CD4-positive, CD25-positive, alpha-beta regulatory T cell (primary cell): ENCODE data around the gene YARS1. TPM values are rescaled to one million over a fixed set of nuclear protein-coding genes. Genes with fewer than 3 reads are reported as not detected.
A peak's percentile ranks its signal among the peaks of the same experiment; 100 is the strongest.

Experiments used
- ATAC-seq, 2 donors: fragments of 150-1000 bp; cut with Tn5 transposase; one replicate each; pipeline ENCODE4 v1.10.0; 2021; ENCODE audit warnings: low read depth in 2 of 2, moderate number of reproducible peaks in 2 of 2, moderate library complexity in 1 of 2
- DNase-seq, 3 donors: peaks; one replicate each; pipeline versions ENCODE4 v3.0.0 to v3.0.0-alpha.2; 2012 to 2022; ENCODE audit warnings: mixed read lengths in 1 of 3
- H3K27ac ChIP-seq: one replicate; pipeline ENCODE4 v1.7.0; 2013; ENCODE audit warnings: mild to moderate bottlenecking, low read length; ENCODE audit not compliant: insufficient read depth, poor library complexity, severe bottlenecking
- H3K27me3 ChIP-seq: one replicate; pipeline ENCODE4 v1.7.0; 2013; ENCODE audit warnings: low read length; ENCODE audit not compliant: control insufficient read depth, insufficient read depth
- H3K36me3 ChIP-seq: one replicate; pipeline ENCODE4 v1.7.0; 2013; ENCODE audit warnings: mild to moderate bottlenecking, low read length, moderate library complexity; ENCODE audit not compliant: control insufficient read depth, insufficient read depth
- H3K4me1 ChIP-seq: 2 replicates; pipeline ENCODE4 v1.7.0; 2013; ENCODE audit warnings: mild to moderate bottlenecking, low read length; ENCODE audit not compliant: insufficient read depth, control insufficient read depth, poor library complexity, severe bottlenecking
- H3K4me3 ChIP-seq: one replicate; pipeline ENCODE4 v1.7.0; 2013; ENCODE audit warnings: low read depth, mild to moderate bottlenecking, low read length, moderate library complexity
- H3K9me3 ChIP-seq, 2 experiments: 1 replicate in 1 of 2; 2 replicates in 1 of 2; pipeline ENCODE4 v1.7.0; 2013; ENCODE audit warnings: low read length in 2 of 2, mild to moderate bottlenecking in 1 of 2, moderate library complexity in 1 of 2; ENCODE audit not compliant: control insufficient read depth in 2 of 2
- H3K27ac Mint-ChIP-seq, 3 donors: one replicate each; pipeline ENCODE4 v1.8.0; 2020 to 2022; ENCODE audit warnings: mild to moderate bottlenecking in 3 of 3, mixed read lengths in 3 of 3, moderate library complexity in 2 of 3
- H3K27me3 Mint-ChIP-seq: one replicate; pipeline ENCODE4 v1.8.0; 2022; ENCODE audit warnings: mild to moderate bottlenecking, mixed read lengths
- H3K36me3 Mint-ChIP-seq: one replicate; pipeline ENCODE4 v1.8.0; 2020; ENCODE audit warnings: mixed read lengths
- H3K4me1 Mint-ChIP-seq, 4 donors: one replicate each; pipeline ENCODE4 v1.8.0; 2020 to 2022; ENCODE audit warnings: mixed read lengths in 4 of 4, mild to moderate bottlenecking in 1 of 4
- H3K4me3 Mint-ChIP-seq, 4 donors: one replicate each; pipeline ENCODE4 v1.8.0; 2020 to 2022; ENCODE audit warnings: mild to moderate bottlenecking in 4 of 4, mixed read lengths in 4 of 4, moderate library complexity in 3 of 4
- H3K9me3 Mint-ChIP-seq, 7 donors: one replicate each; pipeline ENCODE4 v1.8.0; 2020 to 2022; ENCODE audit warnings: mixed read lengths in 7 of 7, mild to moderate bottlenecking in 3 of 7, moderate library complexity in 2 of 7
- polyA plus RNA-seq, 4 donors: library from polyadenylated mRNA; unstranded; fragments of 300-500 nt; fragmentation: Illumina TruSeq; gene quantifications; one replicate each; pipeline ENCODE4 v1.2.3, GENCODE V29; 2021
- total RNA-seq: library from RNA; stranded (reverse); gene quantifications from one replicate; pipeline ENCODE4 v1.2.3, GENCODE V29; 2022

The YARS1 gene
- total and polyA plus RNA-seq, 5 donors from 2014 or later = 47.3 to 111 (median 59.7) TPM

DNA sequence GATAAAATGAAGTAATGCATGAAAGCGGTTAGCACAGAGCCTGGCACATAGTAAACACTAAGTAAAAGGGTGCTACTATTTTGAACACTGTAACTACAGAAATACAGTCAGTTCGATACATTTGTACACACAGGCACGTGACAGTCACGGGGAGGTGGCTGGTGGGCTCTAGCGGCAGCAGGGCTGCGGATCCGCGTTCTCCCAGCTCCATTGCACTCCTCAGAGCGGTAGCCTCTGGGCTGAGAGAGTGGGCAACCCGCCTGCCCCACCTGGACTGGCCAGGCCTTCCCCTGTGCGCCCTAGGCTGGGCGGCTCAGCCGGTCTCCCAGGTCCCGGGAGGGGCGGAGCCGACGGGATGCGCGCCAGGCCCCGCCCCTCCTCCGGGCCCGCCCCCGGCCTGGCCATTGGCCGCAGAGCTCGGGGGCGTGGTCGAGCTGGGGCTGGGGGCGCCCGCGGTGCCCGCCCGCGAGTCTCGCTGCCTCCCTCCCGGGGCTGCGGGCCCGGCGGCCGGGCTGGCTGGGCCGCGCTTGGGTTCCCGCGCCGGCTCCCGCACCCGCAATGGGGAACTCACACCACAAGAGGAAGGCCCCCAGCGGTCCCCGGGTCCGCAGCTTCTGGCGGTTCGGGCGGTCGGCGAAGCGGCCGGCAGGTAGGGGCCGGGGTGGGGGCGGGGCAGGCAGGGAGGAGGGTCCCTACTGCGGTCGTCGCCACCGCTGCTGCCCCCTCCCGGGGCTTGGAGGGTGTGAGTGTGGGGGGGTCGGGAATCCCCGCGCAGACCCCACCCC lies 63.4 kb downstream of the YARS1 start:
- peak; percentile 80 to 81 for ATAC-seq
- DNase-seq = peak; percentile 64 to 66 (median 64)
- H3K27ac ChIP-seq = no peak overlapping the region
- Mint-ChIP-seq H3K9me3 (peaks cover 0 to 2% (median 0%) of the 10 kb centered on the region in 7 donors), H3K36me3 (no peaks in the 10 kb centered on the region), H3K27ac (peak overlapping the region in 2 of 3 donors; percentile 57 to 95), H3K27me3 (peaks cover 35% of the 10 kb centered on the region), H3K4me1 (peaks cover 0 to 18% (median 5%) of the 10 kb centered on the region in 4 donors), H3K4me3 (peak overlapping the region in 3 of 4 donors; percentile 72 to 89 (median 84))
- peaks cover 2% of the 10 kb centered on the region for H3K27me3 ChIP-seq
- H3K36me3 ChIP-seq = no peaks in the 10 kb centered on the region
- H3K4me3 ChIP-seq = peak overlapping the region; percentile 68
- peaks cover 16% of the 10 kb centered on the region for H3K4me1 ChIP-seq
- H3K9me3 ChIP-seq = no peaks in the 10 kb centered on the region

DNA sequence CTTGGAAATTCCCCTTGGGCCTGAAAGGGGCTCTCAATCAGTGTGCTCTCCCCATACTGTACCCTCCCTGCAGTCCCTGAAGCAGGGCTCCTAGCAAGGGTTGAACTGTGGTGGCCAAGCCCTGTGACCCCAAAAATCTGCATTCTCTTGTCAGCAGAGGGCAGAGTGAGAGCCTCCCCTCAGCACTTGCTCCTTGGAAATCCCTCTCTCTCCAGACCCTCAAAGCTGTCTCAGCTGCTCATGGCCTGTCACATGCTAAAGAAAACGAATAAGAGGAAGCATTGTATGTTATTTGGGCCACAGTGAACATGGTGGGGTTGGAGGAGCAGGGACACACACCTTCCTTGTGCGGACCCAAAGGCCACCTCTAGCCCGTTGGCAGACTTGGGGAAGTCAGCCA lies 67.4 kb downstream of the YARS1 start:
- H3K27ac Mint-ChIP-seq = no peak overlapping the region
- H3K4me3 ChIP-seq = no peak overlapping the region
- peaks cover 40% of the 10 kb centered on the region for H3K27me3 Mint-ChIP-seq
- no peaks in the 10 kb centered on the region for H3K36me3 ChIP-seq
- H3K9me3 ChIP-seq = no peaks in the 10 kb centered on the region
- H3K27me3 ChIP-seq = peaks cover 2% of the 10 kb centered on the region
- peaks cover 16% of the 10 kb centered on the region for H3K4me1 ChIP-seq
- ATAC-seq = no peak
- H3K4me3 Mint-ChIP-seq = no peak overlapping the region
- H3K4me1 Mint-ChIP-seq = peaks cover 0 to 15% (median 5%) of the 10 kb centered on the region in 4 donors
- no peak overlapping the region for H3K27ac ChIP-seq
- no peak for DNase-seq
- H3K36me3 Mint-ChIP-seq = no peaks in the 10 kb centered on the region
- H3K9me3 Mint-ChIP-seq = peaks cover 0 to 2% (median 0%) of the 10 kb centered on the region in 7 donors

DNA sequence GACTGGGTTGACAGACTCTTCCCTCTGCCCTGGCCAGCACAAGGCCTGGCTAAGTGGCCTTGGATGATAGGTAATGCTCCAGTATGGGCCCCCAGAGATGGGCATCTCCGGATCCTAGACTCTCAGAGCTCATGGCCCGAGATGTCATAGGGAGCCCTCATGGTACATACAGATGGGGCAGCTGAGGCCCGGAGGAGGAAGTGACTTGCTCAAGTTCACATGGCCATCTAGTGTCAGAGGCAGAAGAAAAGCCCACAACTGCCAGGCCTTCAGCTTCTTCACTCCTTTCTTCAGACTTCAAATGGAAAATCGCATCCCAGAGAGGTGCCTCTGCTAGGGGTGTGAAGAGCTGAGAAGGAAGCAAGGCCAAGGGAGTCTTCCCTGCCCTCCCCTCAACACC lies 67.8 kb downstream of the YARS1 start:
- Mint-ChIP-seq H3K27me3 (peaks cover 44% of the 10 kb centered on the region), H3K9me3 (peaks cover 0 to 2% (median 0%) of the 10 kb centered on the region in 7 donors), H3K4me3 (no peak overlapping the region), H3K27ac (no peak overlapping the region), H3K36me3 (no peaks in the 10 kb centered on the region), H3K4me1 (peaks cover 0 to 12% (median 2%) of the 10 kb centered on the region in 4 donors)
- peaks cover 2% of the 10 kb centered on the region for H3K27me3 ChIP-seq
- DNase-seq (no peak), ATAC-seq (no peak)
- no peaks in the 10 kb centered on the region for H3K9me3 ChIP-seq
- H3K4me3 ChIP-seq = no peak overlapping the region
- H3K27ac ChIP-seq = no peak overlapping the region
- peaks cover 12% of the 10 kb centered on the region for H3K4me1 ChIP-seq
- H3K36me3 ChIP-seq = no peaks in the 10 kb centered on the region

DNA sequence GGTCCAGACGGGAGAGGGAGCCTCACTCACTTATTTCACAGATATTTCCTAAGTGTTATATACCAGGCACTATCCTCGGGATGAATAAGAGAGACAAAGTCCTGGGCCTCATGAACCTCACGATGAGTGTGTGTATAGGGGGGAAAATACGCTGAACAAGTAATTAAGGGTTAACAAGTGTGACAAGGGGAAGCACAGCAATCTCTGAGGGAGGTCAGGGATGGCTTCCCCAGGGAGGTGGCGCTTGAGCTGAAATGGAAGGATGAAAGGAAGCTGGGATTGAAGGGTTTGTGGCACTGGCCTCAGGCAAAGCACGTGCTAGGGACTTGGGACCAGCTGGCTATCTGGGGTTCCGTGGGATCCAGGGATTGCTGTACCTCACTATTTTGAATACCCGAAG lies 68.2 kb downstream of the YARS1 start:
- Histone ChIP-seq H3K9me3 (no peaks in the 10 kb centered on the region), H3K36me3 (no peaks in the 10 kb centered on the region), H3K4me3 (no peak overlapping the region), H3K4me1 (peaks cover 8% of the 10 kb centered on the region), H3K27me3 (no peaks in the 10 kb centered on the region), H3K27ac (no peak overlapping the region)
- no peak for ATAC-seq
- H3K36me3 Mint-ChIP-seq = no peaks in the 10 kb centered on the region
- peaks cover 0 to 2% (median 0%) of the 10 kb centered on the region in 7 donors for H3K9me3 Mint-ChIP-seq
- H3K27me3 Mint-ChIP-seq = peaks cover 48% of the 10 kb centered on the region
- H3K4me1 Mint-ChIP-seq = peaks cover 0 to 10% (median 1%) of the 10 kb centered on the region in 4 donors
- peak overlapping the region in 1 of 3 donors; percentile 55 for H3K27ac Mint-ChIP-seq
- peak overlapping the region in 1 of 4 donors; percentile 19 for H3K4me3 Mint-ChIP-seq
- no peak for DNase-seq

DNA sequence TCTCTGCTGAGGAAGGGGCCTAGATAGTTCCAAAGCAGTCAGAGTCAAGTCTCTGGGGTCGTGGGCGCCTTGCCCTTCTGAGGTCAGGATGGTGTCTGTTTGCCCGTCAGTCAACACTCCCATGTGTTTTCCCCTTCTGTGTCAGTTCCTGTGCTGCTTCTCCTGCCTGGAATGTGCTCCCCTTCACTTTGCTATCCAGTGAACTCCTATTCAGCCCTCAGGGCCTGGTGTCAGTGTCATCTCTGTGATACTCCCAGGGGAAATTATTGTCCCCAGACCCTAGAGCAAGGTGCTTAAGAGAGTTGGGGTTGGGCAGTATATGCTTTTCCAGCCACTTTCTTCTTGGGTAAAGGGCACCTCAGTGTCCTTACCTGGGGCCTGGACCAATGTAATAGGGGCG lies 68.8 kb downstream of the YARS1 start:
- Histone ChIP-seq H3K27me3 (peaks cover 1% of the 10 kb centered on the region), H3K9me3 (no peaks in the 10 kb centered on the region), H3K4me1 (peaks cover 4% of the 10 kb centered on the region), H3K36me3 (no peaks in the 10 kb centered on the region), H3K4me3 (no peak overlapping the region), H3K27ac (no peak overlapping the region)
- Mint-ChIP-seq H3K27ac (peak overlapping the region in 1 of 3 donors; percentile 55), H3K9me3 (peaks cover 0 to 2% (median 0%) of the 10 kb centered on the region in 7 donors), H3K27me3 (peaks cover 54% of the 10 kb centered on the region), H3K4me3 (peak overlapping the region in 1 of 4 donors; percentile 19), H3K36me3 (no peaks in the 10 kb centered on the region), H3K4me1 (peaks cover 0 to 9% (median 2%) of the 10 kb centered on the region in 4 donors)
- DNase-seq (no peak), ATAC-seq (no peak)

DNA sequence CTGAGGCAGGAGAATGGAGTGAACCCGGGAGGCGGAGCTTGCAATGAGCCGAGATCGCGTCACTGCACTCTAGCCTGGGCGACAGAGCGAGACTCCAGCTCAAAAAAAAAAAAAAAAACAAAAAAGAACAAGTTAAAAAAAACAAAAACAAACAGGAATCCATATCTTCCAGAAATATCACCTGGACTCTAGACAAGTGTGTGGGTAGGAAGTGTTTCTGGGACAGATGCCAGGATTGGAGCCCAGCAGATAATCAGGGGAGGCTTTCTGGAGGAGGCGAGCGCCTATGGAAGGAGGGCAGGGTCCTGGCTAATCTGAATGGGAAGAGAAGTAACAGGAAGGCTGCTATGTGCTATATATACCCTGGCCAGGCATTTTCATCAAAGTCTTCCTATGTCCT lies 71.0 kb downstream of the YARS1 start:
- H3K36me3 ChIP-seq = no peaks in the 10 kb centered on the region
- Mint-ChIP-seq H3K4me1 (peaks cover 0 to 4% (median 1%) of the 10 kb centered on the region in 4 donors), H3K36me3 (no peaks in the 10 kb centered on the region), H3K9me3 (peaks cover 0 to 1% (median 0%) of the 10 kb centered on the region in 7 donors), H3K27ac (no peak overlapping the region), H3K27me3 (peaks cover 56% of the 10 kb centered on the region), H3K4me3 (no peak overlapping the region)
- peaks cover 11% of the 10 kb centered on the region for H3K27me3 ChIP-seq
- peaks cover 4% of the 10 kb centered on the region for H3K4me1 ChIP-seq
- no peaks in the 10 kb centered on the region for H3K9me3 ChIP-seq
- no peak overlapping the region for H3K4me3 ChIP-seq
- no peak for DNase-seq
- H3K27ac ChIP-seq = no peak overlapping the region
- no peak for ATAC-seq

DNA sequence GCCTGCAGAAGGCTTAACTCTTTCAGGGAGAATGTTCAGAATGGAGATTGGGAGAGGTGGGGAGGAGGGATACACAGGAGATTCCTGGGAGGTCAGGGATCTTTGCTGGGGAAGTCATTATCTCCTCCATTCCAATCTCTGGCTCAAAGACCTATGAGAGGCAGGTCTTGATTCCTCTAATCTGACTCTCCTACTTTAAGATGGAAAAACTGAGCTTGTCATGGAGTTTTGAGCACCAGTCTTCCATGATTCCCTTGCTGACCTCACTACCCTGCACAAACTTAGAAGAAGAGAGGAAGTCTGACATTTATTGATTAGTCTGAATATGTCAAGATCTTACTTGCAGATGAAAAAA lies 73.1 kb downstream of the YARS1 start:
- H3K9me3 ChIP-seq = no peaks in the 10 kb centered on the region
- H3K36me3 Mint-ChIP-seq = no peaks in the 10 kb centered on the region
- peaks cover 0 to 5% (median 2%) of the 10 kb centered on the region in 4 donors for H3K4me1 Mint-ChIP-seq
- H3K27me3 Mint-ChIP-seq = peaks cover 59% of the 10 kb centered on the region
- ATAC-seq (no peak), DNase-seq (no peak)
- peaks cover 17% of the 10 kb centered on the region for H3K27me3 ChIP-seq
- H3K27ac ChIP-seq = no peak overlapping the region
- H3K36me3 ChIP-seq = no peaks in the 10 kb centered on the region
- H3K4me3 Mint-ChIP-seq = no peak overlapping the region
- no peak overlapping the region for H3K27ac Mint-ChIP-seq
- H3K4me1 ChIP-seq = peaks cover 4% of the 10 kb centered on the region
- H3K9me3 Mint-ChIP-seq = peaks cover 0 to 1% (median 0%) of the 10 kb centered on the region in 7 donors
- no peak overlapping the region for H3K4me3 ChIP-seq
